ENCODE results near the gene CDKAL1. TPM values are rescaled to one million over a fixed set of nuclear protein-coding genes. Genes with fewer than 3 reads are reported as not detected.

Gene CDKAL1
- total RNA-seq, 2 experiments from 2014 or later: 20.4 TPM

DNA sequence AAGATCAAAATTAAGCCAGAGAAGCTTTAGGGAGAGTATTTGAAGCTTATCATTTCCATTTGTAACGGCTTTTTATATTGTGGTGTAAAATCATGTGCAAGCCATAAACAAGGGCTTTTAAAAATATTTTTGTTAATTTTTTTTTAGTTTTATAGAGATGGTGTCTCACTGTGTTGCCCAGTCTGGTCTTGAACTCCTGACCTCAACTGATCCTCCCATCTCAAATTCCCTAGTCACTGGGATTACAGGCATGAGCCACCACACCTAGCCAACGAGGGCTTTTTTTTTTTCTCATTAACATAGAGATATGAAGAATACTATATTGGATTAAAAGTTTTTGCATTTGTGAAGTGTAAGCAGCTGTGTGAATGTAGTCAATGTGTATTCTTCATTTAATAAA lies 29.1 kb downstream of the CDKAL1 start:
- intact Hi-C loops (cut with micrococcal nuclease): loop anchor here (10.0 kb wide), 2 partner anchors 1371 to 1581 kb away; no protein-coding TSS in a partner anchor
- Mint-ChIP-seq H3K4me3 (no peak overlapping the region), H3K9me3 (no peaks in the 10 kb centered on the region), H3K27me3 (ENCODE audit: low read depth) (no peaks in the 10 kb centered on the region), H3K4me1 (ENCODE audit: low read depth) (peaks cover 11% of the 10 kb centered on the region), H3K27ac (no peak overlapping the region), H3K36me3 (ENCODE audit: low read depth) (peaks cover 10% of the 10 kb centered on the region)
- no peak for DNase-seq
- CTCF ChIA-PET: interaction anchor here (0.5 to 3.4 kb wide), 16 partner anchors 9 to 1030 kb away, joined by 3 to 35 read pairs (median 4); partner anchors contain the start of gene SOX4

DNA sequence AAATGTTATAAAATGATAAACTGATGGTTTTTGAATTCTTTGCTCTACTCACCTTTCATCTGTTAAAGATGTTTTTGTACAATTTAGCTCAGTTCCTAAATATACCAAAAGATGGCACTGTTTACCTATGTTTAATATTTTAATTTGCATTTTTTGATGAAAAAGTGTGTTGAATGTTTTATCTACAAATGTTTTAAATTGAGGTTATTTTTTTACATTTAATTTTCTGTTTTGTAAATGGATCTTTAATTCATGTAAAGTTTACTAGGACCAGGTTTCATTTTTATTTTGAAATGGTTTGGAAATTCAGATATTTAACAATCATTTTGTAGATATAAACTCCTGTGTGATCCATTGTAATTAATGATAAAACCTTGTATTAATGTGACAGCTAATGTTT lies 30.0 kb downstream of the CDKAL1 start:
- CTCF ChIA-PET: interaction anchor here (0.5 to 3.4 kb wide), 16 partner anchors 10 to 1031 kb away, joined by 3 to 35 read pairs (median 4); partner anchors contain the start of gene SOX4
- intact Hi-C loops (cut with micrococcal nuclease): loop anchor here (1.0 to 10.0 kb wide), 3 partner anchors 1025 to 1581 kb away; no protein-coding TSS in a partner anchor
- Mint-ChIP-seq H3K27ac (no peak overlapping the region), H3K4me3 (no peak overlapping the region), H3K36me3 (ENCODE audit: low read depth) (peaks cover 9% of the 10 kb centered on the region), H3K4me1 (ENCODE audit: low read depth) (peaks cover 11% of the 10 kb centered on the region), H3K27me3 (ENCODE audit: low read depth) (no peaks in the 10 kb centered on the region), H3K9me3 (no peaks in the 10 kb centered on the region)
- no peak for DNase-seq

DNA sequence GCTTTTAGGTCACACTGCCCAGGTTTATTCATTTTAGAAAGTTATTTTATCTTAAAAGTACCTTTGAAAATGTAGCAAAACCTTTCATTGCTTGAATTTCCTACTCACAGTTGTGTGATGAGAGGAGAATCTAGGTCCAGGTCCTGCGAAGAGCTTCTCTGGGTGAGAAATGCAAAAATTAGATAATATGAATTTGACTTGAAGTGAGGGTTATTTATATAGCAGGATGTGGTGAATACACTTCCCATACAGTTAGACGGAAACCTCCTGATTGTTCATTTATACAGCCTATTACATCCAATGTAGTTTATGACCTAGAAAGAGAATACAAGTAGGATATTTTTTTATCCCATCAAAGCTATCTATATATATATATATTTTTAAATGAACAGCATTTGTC lies 30.5 kb downstream of the CDKAL1 start:
- no peak for DNase-seq
- peaks cover 9% of the 10 kb centered on the region for H3K36me3 Mint-ChIP-seq (ENCODE audit: low read depth)
- H3K27me3 Mint-ChIP-seq (ENCODE audit: low read depth): no peaks in the 10 kb centered on the region
- intact Hi-C loops (cut with micrococcal nuclease): loop anchor here (1.0 to 10.0 kb wide), 3 partner anchors 1025 to 1580 kb away; no protein-coding TSS in a partner anchor
- no peak overlapping the region for H3K4me3 Mint-ChIP-seq
- CTCF ChIA-PET: interaction anchor here (0.7 to 3.4 kb wide), 11 partner anchors 10 to 1030 kb away, joined by 3 to 35 read pairs (median 4); no protein-coding TSS in a partner anchor
- peaks cover 11% of the 10 kb centered on the region for H3K4me1 Mint-ChIP-seq (ENCODE audit: low read depth)
- no peaks in the 10 kb centered on the region for H3K9me3 Mint-ChIP-seq
- no peak overlapping the region for H3K27ac Mint-ChIP-seq

DNA sequence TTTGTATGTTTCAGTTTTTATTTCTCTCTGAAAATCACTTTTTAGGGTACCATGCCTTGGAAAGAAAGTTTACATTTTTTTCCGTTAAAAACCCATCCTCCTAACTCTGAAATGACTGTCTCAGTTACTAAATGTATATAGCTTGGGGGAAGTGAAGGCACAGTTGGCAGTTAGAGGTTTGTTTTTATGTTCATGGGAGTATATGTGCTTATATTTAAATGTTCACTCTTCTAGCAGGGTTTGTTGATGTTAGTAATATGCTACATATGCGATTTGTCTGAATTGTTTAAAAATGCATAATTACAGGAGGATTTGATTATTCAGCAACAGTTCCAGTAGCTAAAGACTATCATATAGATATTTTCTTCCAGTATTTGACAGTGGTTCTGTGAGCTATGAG lies 31.1 kb downstream of the CDKAL1 start:
- H3K27me3 Mint-ChIP-seq (ENCODE audit: low read depth): no peaks in the 10 kb centered on the region
- H3K4me3 Mint-ChIP-seq: no peak overlapping the region
- DNase-seq: no peak
- peaks cover 11% of the 10 kb centered on the region for H3K4me1 Mint-ChIP-seq (ENCODE audit: low read depth)
- peaks cover 9% of the 10 kb centered on the region for H3K36me3 Mint-ChIP-seq (ENCODE audit: low read depth)
- CTCF ChIA-PET: interaction anchor here (0.8 to 3.4 kb wide), 5 partner anchors 9 to 1030 kb away, joined by 3 to 35 read pairs (median 5); no protein-coding TSS in a partner anchor
- H3K9me3 Mint-ChIP-seq: no peaks in the 10 kb centered on the region
- intact Hi-C loops (cut with micrococcal nuclease): loop anchor here (10.0 kb wide), 2 partner anchors 1369 to 1579 kb away; no protein-coding TSS in a partner anchor
- H3K27ac Mint-ChIP-seq: no peak overlapping the region

DNA sequence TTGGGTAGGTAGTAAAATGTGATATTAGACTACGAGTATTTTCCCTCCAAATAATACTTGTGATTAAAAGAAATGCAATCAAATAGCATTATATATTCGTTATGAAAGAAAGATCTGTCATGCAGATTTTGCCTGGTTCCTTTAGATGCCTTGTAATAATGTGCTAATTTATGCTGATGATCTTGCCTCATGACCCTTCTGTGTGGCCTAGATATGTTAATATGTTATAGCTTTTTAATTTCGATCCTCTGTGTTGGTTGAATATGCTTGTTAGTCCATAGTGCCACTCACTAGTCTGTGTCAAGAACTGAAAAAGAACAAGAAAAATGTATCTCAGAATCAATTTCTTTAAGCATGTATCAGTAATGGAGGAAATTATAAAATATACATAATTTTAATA lies 31.9 kb downstream of the CDKAL1 start:
- H3K9me3 Mint-ChIP-seq: no peaks in the 10 kb centered on the region

DNA sequence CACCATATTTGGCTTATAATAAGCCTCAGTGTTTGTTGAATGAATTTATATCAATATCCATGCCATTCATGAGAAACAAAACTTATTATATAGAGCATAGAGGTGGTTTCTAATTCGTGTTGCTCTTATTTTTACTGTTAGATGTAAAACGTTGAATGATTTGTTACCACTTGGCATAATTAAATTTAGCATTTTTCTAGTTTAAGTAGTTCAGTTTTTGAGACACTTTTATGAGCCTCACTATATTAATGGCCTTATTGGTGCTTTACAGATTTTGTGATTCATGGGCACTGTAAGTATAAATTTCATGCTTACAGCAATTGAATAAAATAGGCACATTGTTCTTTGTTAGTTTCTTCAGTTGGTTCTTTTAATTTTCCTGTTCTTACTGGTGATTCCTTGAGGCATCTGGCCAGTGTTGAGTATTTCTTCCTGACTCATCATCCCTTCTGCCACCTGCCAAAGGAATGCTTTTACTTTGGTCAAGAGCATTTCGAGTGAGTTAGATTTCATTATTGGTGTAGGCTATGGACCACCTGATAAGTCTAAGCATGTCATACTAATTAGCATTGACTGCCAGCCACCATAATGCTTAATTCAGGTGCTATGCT lies 34.8 kb downstream of the CDKAL1 start:
- Mint-ChIP-seq H3K27me3 (ENCODE audit: low read depth) (no peaks in the 10 kb centered on the region), H3K4me3 (no peak overlapping the region), H3K4me1 (ENCODE audit: low read depth) (peaks cover 22% of the 10 kb centered on the region), H3K36me3 (ENCODE audit: low read depth) (peaks cover 7% of the 10 kb centered on the region), H3K9me3 (no peaks in the 10 kb centered on the region), H3K27ac (no peak overlapping the region)
- CTCF ChIA-PET: interaction anchor here (1.0 kb wide), 1 partner anchor 164 kb away, joined by 4 read pairs; no protein-coding TSS in a partner anchor
- intact Hi-C loops (cut with micrococcal nuclease): loop anchor here (10.0 kb wide), 2 partner anchors 1366 to 1576 kb away; no protein-coding TSS in a partner anchor
- no peak for DNase-seq

More for the DNA sequence above, 31.9 kb downstream of the CDKAL1 start:
- intact Hi-C loops (cut with micrococcal nuclease): loop anchor here (10.0 kb wide), 2 partner anchors 1369 to 1579 kb away; no protein-coding TSS in a partner anchor
- Mint-ChIP-seq H3K4me1 (ENCODE audit: low read depth) (peaks cover 11% of the 10 kb centered on the region), H3K27ac (no peak overlapping the region), H3K27me3 (ENCODE audit: low read depth) (no peaks in the 10 kb centered on the region), H3K36me3 (ENCODE audit: low read depth) (peaks cover 9% of the 10 kb centered on the region), H3K4me3 (no peak overlapping the region)
- CTCF ChIA-PET: interaction anchor here (3.1 to 3.4 kb wide), 2 partner anchors 9 to 1022 kb away, joined by 18 to 35 read pairs; no protein-coding TSS in a partner anchor
- no peak for DNase-seq

DNA sequence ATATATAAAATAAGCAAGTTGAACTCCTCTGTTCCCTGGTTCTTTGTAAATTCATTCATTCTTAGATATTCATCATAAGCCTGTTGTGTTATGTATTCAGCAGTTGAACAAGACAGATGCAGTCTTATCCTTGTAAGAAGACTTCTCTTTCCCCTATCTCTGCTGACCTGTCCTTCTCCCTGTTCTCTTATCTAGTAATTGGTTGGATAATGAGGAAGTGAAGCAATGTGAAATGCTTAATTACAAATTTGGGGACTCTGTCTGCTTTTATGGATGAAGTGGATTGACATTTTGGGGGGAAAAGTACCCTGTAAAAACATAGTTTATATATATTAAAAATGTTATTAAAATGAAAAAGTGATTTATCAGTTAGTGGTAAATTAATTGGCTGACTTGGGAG lies 37.0 kb downstream of the CDKAL1 start:
- Mint-ChIP-seq H3K27ac (no peak overlapping the region), H3K9me3 (no peaks in the 10 kb centered on the region), H3K36me3 (ENCODE audit: low read depth) (peaks cover 7% of the 10 kb centered on the region), H3K27me3 (ENCODE audit: low read depth) (no peaks in the 10 kb centered on the region), H3K4me3 (no peak overlapping the region), H3K4me1 (ENCODE audit: low read depth) (peaks cover 11% of the 10 kb centered on the region)
- CTCF ChIA-PET: no interaction called here
- DNase-seq: no peak
- intact Hi-C loops (cut with micrococcal nuclease): no loop called here

DNA sequence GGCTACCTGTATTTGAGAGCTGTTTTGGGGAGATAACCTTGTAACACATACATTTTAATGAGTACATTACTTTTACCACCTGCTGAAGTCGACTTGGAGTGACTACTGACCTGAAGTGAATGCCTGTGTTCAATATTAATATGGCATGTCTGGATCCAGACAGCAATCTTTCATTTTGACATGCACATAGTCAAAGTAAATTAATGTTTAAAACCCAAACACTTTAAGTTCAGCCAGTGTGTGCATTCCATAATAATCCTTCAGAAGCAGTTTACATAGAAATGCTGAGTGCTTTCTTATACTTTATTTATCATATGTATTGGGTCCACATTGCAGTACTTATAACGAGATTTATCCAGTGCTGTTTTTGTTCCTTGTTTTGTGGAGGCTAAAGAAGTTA lies 38.0 kb downstream of the CDKAL1 start:
- no peaks in the 10 kb centered on the region for H3K9me3 Mint-ChIP-seq
- intact Hi-C loops (cut with micrococcal nuclease): no loop called here
- H3K4me3 Mint-ChIP-seq: no peak overlapping the region
- no peak for DNase-seq
- peaks cover 18% of the 10 kb centered on the region for H3K4me1 Mint-ChIP-seq (ENCODE audit: low read depth)
- H3K27me3 Mint-ChIP-seq (ENCODE audit: low read depth): no peaks in the 10 kb centered on the region
- no peak overlapping the region for H3K27ac Mint-ChIP-seq
- H3K36me3 Mint-ChIP-seq (ENCODE audit: low read depth): peaks cover 5% of the 10 kb centered on the region
- CTCF ChIA-PET: interaction anchor here (0.6 kb wide), 1 partner anchor 1022 kb away, joined by 3 read pairs; no protein-coding TSS in a partner anchor

DNA sequence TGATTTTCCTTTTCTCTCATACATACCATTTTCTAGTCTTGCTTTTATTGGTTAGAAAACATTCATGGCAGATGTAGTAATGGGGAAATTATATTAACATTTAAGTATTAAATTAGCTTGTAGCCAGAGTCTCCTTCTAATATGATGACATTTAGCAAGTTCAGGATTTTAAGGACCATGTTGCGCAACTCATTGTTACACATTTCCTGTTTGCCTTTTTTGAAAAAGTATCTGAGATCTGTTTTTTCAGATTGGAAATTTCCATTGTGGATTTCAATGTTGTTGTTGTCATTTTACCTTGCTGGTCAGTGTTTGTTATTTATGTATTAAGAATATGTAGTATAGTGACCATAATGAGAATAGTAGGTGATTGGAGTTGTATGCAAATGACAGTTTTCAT lies 38.7 kb downstream of the CDKAL1 start:
- intact Hi-C loops (cut with micrococcal nuclease): no loop called here
- Mint-ChIP-seq H3K4me1 (ENCODE audit: low read depth) (peaks cover 20% of the 10 kb centered on the region), H3K36me3 (ENCODE audit: low read depth) (peaks cover 2% of the 10 kb centered on the region), H3K9me3 (no peaks in the 10 kb centered on the region), H3K27me3 (ENCODE audit: low read depth) (no peaks in the 10 kb centered on the region), H3K27ac (no peak overlapping the region), H3K4me3 (no peak overlapping the region)
- CTCF ChIA-PET: interaction anchor here (0.6 to 3.1 kb wide), 2 partner anchors 8 to 1021 kb away, joined by 3 to 18 read pairs; no protein-coding TSS in a partner anchor
- no peak for DNase-seq

DNA sequence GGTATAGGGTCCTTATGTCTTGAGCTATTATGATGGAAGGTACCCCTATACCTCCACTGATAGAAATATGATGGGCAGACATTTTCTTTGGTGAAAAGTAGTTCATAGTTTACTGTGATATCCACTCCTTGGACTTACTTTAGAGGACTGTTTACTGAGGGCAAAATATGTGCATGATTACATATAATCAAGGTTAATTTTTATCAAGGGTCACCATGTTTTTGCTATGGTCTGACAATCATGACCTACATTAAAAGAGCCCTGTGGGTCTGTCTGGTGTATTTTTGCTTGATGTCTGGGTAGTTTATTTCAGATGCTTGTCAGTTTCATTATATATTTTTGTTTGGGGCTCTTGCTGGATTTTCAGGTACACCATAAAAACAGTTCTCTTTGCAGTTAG lies 40.1 kb downstream of the CDKAL1 start:
- Mint-ChIP-seq H3K4me3 (no peak overlapping the region), H3K27me3 (ENCODE audit: low read depth) (no peaks in the 10 kb centered on the region), H3K9me3 (no peaks in the 10 kb centered on the region), H3K27ac (no peak overlapping the region), H3K4me1 (ENCODE audit: low read depth) (peaks cover 20% of the 10 kb centered on the region), H3K36me3 (ENCODE audit: low read depth) (peaks cover 8% of the 10 kb centered on the region)
- no peak for DNase-seq
- intact Hi-C loops (cut with micrococcal nuclease): no loop called here
- CTCF ChIA-PET: interaction anchor here (0.6 to 3.1 kb wide), 3 partner anchors 10 to 209 kb away, joined by 3 to 18 read pairs (median 3); no protein-coding TSS in a partner anchor

DNA sequence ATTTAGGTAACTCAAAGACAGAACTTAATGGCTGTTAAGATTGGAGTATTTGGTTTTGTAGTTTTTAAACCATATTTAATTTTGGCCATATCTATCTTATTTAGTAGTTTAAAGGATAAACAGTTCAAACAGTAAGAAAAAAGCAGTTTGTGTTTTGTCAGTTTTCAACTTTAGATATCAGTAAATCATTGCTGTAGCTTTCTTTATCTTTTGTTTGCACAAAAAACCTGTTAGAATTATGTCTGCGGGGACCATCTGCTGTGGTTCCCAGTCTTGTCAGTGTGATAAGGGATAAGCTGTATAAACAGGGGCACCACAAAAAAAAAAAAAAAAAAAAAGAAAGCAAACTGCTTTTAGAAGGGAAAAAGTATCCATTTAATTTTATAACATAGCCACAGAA lies 40.9 kb downstream of the CDKAL1 start:
- H3K36me3 Mint-ChIP-seq (ENCODE audit: low read depth): peaks cover 12% of the 10 kb centered on the region
- H3K27me3 Mint-ChIP-seq (ENCODE audit: low read depth): no peaks in the 10 kb centered on the region
- H3K4me3 Mint-ChIP-seq: no peak overlapping the region
- no peak for DNase-seq
- no peaks in the 10 kb centered on the region for H3K9me3 Mint-ChIP-seq
- CTCF ChIA-PET: interaction anchor here (0.6 to 3.1 kb wide), 2 partner anchors 10 to 449 kb away, joined by 3 to 18 read pairs; no protein-coding TSS in a partner anchor
- intact Hi-C loops (cut with micrococcal nuclease): no loop called here
- H3K4me1 Mint-ChIP-seq (ENCODE audit: low read depth): peaks cover 22% of the 10 kb centered on the region
- no peak overlapping the region for H3K27ac Mint-ChIP-seq

DNA sequence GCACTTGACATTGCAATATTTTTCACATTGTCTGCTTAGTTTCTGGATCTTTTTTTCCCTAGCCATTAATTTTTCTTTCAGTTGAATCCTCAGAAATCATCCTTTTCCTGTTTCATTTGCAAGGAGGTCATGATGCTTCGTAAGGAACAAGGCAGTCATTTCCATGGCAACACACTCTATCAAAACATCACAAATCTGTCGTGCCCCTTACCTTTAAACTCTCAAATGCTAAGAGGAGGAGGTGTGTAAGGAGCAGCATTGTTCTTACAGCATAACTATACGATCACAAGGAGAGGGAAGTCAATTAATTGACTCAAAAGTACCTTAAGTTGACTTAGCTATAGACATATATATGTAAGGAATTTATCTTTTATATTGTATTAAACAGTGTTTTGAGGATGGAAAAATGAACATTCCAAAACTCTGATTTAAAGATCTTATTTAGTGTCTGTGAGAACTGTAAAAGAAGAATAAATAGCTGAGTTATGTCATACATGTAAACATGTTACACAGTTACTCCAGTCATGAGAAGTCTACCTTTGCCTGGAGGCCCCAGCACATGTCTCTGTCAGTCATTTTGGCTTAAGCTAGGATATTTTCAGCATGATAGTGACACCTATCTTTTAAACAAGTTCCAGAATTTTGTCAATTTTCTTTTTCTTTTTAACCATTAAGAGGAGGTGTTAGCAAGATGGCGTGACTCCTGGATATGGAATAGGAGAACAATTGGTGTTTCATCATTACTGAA lies 41.6 kb downstream of the CDKAL1 start:
- Mint-ChIP-seq H3K27ac (no peak overlapping the region), H3K36me3 (ENCODE audit: low read depth) (peaks cover 15% of the 10 kb centered on the region), H3K4me1 (ENCODE audit: low read depth) (peaks cover 22% of the 10 kb centered on the region), H3K27me3 (ENCODE audit: low read depth) (no peaks in the 10 kb centered on the region), H3K9me3 (no peaks in the 10 kb centered on the region), H3K4me3 (no peak overlapping the region)
- CTCF ChIA-PET: interaction anchor here (0.6 to 3.1 kb wide), 3 partner anchors 11 to 449 kb away, joined by 3 to 18 read pairs (median 3); no protein-coding TSS in a partner anchor
- intact Hi-C loops (cut with micrococcal nuclease): no loop called here
- DNase-seq: no peak
